OCI-LY1 (cell line): Measurements from ENCODE around the gene PCED1B.

ENCODE experiments used
- H2AFZ ChIP-seq: fragments of 200-600 bp; sonication (generic), shearing (Covaris generic); 2 replicates; pipeline ENCODE4 v1.6.0; 2014; ENCODE audit warnings: antibody characterized with exemption, mild to moderate bottlenecking, low read length
- H3F3A ChIP-seq: fragments of 200-600 bp; sonication (generic), shearing (Covaris generic); 2 replicates; pipeline ENCODE4 v1.6.0; 2014; ENCODE audit warnings: mild to moderate bottlenecking, antibody characterized with exemption, low read length, moderate library complexity; ENCODE audit not compliant: insufficient read depth
- H3K27ac ChIP-seq: fragments of 200-600 bp; sonication (generic); 2 replicates; pipeline ENCODE4 v1.5.1; 2014; ENCODE audit warnings: low read length, mixed run types, mild to moderate bottlenecking, low read depth; ENCODE audit not compliant: poor library complexity, severe bottlenecking
- H3K27me3 ChIP-seq: fragments of 200-600 bp; sonication (generic); 2 replicates; pipeline ENCODE4 v1.6.0; 2014; ENCODE audit warnings: antibody characterized with exemption, mild to moderate bottlenecking, low read length, moderate library complexity; ENCODE audit not compliant: insufficient read depth
- H3K36me3 ChIP-seq: fragments of 200-600 bp; sonication (generic); 2 replicates; pipeline ENCODE4 v1.6.1; 2014; ENCODE audit warnings: mild to moderate bottlenecking, antibody characterized with exemption, low read length, moderate library complexity, mixed read lengths; ENCODE audit not compliant: insufficient read depth
- H3K4me1 ChIP-seq: fragments of 200-600 bp; sonication (generic); 2 replicates; pipeline ENCODE4 v1.5.1; 2014; ENCODE audit warnings: mild to moderate bottlenecking, low read length, moderate library complexity; ENCODE audit not compliant: insufficient read depth, severe bottlenecking
- H3K4me2 ChIP-seq: fragments of 200-600 bp; sonication (generic), shearing (Covaris generic); 2 replicates; pipeline ENCODE4 v1.6.1; 2014; ENCODE audit warnings: low read length
- H3K4me3 ChIP-seq: fragments of 200-600 bp; sonication (generic); 2 replicates; pipeline ENCODE4 v1.5.1; 2014; ENCODE audit warnings: low read length, low read depth, mild to moderate bottlenecking, mixed read lengths; ENCODE audit not compliant: poor library complexity, severe bottlenecking
- H3K79me2 ChIP-seq: fragments of 200-600 bp; shearing (Covaris generic); 2 replicates; pipeline ENCODE4 v1.6.1; 2016; ENCODE audit warnings: mixed run types, low read length, mixed read lengths; ENCODE audit not compliant: insufficient read depth
- H3K9ac ChIP-seq: fragments of 200-600 bp; sonication (generic), shearing (Covaris generic); 2 replicates; pipeline ENCODE4 v1.6.1; 2014; ENCODE audit warnings: mild to moderate bottlenecking, low read length, mixed read lengths
- H3K9me2 ChIP-seq: fragments of 200-600 bp; sonication (generic), shearing (Covaris generic); 2 replicates; pipeline ENCODE4 v1.6.1; 2014; ENCODE audit warnings: low read depth, mild to moderate bottlenecking, low read length, mixed read lengths
- H3K9me3 ChIP-seq: fragments of 200-600 bp; shearing (Covaris generic); 2 replicates; pipeline ENCODE4 v1.6.1; 2014; ENCODE audit warnings: low read length, mixed read lengths
- H4K20me1 ChIP-seq: fragments of 200-600 bp; sonication (generic), shearing (Covaris generic); 2 replicates; pipeline ENCODE4 v1.6.0; 2016; ENCODE audit warnings: mild to moderate bottlenecking, low read length; ENCODE audit not compliant: insufficient read depth
- EZH2 ChIP-seq: fragments of 200-600 bp; sonication (generic), shearing (Covaris generic); IDR thresholded peaks from 2 replicates; pipeline ENCODE4 v1.8.0; 2017; ENCODE audit warnings: borderline replicate concordance, mixed run types, mild to moderate bottlenecking, antibody characterized with exemption, low read length, moderate library complexity, mixed read lengths
- TF ChIP-seq, protein P1 (sequence below): fragments of 200-600 bp; sonication (generic), shearing (Covaris generic); IDR thresholded peaks from 2 replicates; pipeline ENCODE4 v1.5.1; 2017; ENCODE audit warnings: mild to moderate bottlenecking, antibody characterized with exemption, low read length, moderate library complexity, mixed read lengths

Gene PCED1B

DNA sequence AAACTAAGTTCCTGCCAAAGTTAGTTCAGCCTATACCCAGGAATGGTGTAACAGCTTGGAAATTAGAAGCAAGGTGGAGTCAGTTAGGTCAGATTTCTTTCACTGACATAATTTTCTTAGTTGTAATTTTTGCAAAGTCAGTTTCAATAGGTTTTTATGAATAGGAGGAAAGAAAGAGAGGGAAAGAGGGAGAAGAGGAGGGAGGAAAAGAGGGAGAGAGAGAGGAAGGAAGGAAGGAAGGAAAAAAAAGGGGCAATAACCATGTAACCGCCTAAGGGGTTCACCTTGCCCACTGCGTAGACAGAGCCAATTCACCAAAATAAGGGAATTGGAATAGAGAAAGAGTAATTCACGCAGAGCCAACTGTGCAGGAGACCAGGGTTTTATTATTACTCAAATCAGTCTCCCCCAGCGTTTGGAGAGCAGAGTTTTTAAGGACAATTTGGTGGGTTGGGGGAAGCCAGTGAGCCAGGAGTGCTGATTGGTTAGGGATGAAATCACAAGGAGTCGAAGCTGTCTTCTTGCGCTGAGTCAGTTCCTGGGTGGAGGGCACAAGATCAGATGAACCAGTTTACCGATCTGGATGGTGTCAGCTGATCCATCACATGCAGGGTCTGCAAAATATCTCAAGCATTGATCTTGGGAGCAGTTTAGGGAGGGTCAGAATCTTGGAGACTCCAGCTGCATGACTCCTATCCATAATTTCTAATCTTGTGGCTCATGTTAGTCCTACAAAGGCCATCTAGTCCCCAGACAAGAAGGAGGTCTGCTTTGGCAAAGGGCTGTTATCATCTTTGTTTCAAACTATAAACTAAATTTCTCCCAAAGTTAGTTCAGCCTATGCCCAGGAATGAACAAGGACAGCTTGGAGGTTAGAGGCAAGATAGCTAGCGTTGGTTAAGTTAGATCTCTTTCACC, 126.4 kb downstream of the PCED1B start:
- H3K27me3 ChIP-seq, result no peaks in the 10 kb centered on the region
- H3K4me1 ChIP-seq, result peaks cover 44% of the 10 kb centered on the region
- H3K27ac ChIP-seq, result peak overlapping the region; percentile 96
- H3K4me2 ChIP-seq, result no peak overlapping the region
- peaks cover under 1% of the 10 kb centered on the region; the same call in 1 of the 2 replicates for H3K79me2 ChIP-seq
- no peaks in the 10 kb centered on the region for H3K9me2 ChIP-seq
- H2AFZ ChIP-seq, result no peak overlapping the region
- TF ChIP-seq, protein P1, sequence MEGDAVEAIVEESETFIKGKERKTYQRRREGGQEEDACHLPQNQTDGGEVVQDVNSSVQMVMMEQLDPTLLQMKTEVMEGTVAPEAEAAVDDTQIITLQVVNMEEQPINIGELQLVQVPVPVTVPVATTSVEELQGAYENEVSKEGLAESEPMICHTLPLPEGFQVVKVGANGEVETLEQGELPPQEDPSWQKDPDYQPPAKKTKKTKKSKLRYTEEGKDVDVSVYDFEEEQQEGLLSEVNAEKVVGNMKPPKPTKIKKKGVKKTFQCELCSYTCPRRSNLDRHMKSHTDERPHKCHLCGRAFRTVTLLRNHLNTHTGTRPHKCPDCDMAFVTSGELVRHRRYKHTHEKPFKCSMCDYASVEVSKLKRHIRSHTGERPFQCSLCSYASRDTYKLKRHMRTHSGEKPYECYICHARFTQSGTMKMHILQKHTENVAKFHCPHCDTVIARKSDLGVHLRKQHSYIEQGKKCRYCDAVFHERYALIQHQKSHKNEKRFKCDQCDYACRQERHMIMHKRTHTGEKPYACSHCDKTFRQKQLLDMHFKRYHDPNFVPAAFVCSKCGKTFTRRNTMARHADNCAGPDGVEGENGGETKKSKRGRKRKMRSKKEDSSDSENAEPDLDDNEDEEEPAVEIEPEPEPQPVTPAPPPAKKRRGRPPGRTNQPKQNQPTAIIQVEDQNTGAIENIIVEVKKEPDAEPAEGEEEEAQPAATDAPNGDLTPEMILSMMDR, result no peak
- no peak for TF ChIP-seq EZH2
- no peak overlapping the region for H3K9ac ChIP-seq
- peaks cover 4% of the 10 kb centered on the region; the same call in 1 of the 2 replicates for H3F3A ChIP-seq
- no peaks in the 10 kb centered on the region for H4K20me1 ChIP-seq
- H3K9me3 ChIP-seq, result no peaks in the 10 kb centered on the region
- H3K4me3 ChIP-seq, result no peak overlapping the region
- peaks cover 56% of the 10 kb centered on the region for H3K36me3 ChIP-seq

DNA sequence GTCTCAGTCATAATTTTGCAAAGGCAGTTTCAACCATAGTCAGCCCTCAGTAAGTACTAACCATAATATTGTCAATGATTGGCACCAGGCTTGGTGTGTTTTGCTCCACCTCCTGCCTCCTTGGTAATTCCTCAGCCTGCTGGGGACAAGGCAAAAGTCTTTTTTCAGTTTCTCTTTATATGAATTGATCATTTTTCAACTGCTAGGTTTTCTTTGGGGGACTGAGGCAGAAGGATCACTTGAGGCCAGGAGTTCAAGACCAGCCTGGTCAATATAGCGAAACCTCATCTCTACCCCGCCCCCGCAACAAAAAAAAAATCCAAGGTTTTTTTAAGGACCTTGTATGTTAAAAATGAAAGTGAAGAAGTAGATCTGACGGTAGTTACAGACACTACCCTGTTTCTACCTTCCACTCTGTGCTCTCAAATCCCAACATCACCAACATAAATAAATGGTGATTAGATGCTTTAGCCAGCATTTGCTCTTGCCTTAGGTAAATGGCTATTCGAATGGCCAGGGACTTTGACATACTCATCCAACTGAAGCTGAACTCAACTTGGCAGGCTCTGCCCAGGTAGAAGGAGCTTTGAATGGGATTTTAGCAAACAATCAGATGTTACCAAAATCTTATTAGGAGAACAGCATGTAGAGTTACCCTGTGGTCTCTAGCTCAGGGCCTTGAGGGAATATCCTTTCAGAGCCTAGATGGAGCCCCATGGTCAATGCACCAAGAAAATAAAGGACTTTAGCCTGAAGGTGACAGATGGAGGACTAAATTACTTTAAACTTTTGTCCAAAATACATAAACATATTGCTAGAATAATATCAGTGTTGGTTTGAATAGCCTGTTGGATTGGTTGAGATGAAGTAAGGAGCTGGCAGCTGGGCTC, 127.3 kb downstream of the PCED1B start:
- peaks cover 60% of the 10 kb centered on the region for H3K36me3 ChIP-seq
- TF ChIP-seq EZH2, result no peak
- TF ChIP-seq, protein P1, result no peak
- H3K4me3 ChIP-seq, result no peak overlapping the region
- no peaks in the 10 kb centered on the region for H3K9me2 ChIP-seq
- H4K20me1 ChIP-seq, result no peaks in the 10 kb centered on the region
- no peak overlapping the region; the same call in 1 of the 2 replicates for H3K9ac ChIP-seq
- peaks cover 52% of the 10 kb centered on the region for H3K4me1 ChIP-seq
- peaks cover 4% of the 10 kb centered on the region; the same call in 1 of the 2 replicates for H3K79me2 ChIP-seq
- peak overlapping the region; percentile 58; the same call in 1 of the 2 replicates for H3K4me2 ChIP-seq
- H3K9me3 ChIP-seq, result no peaks in the 10 kb centered on the region
- H3F3A ChIP-seq, result peaks cover 4% of the 10 kb centered on the region; the same call in 1 of the 2 replicates
- no peaks in the 10 kb centered on the region for H3K27me3 ChIP-seq
- no peak overlapping the region for H2AFZ ChIP-seq
- H3K27ac ChIP-seq, result peak overlapping the region; percentile 96

DNA sequence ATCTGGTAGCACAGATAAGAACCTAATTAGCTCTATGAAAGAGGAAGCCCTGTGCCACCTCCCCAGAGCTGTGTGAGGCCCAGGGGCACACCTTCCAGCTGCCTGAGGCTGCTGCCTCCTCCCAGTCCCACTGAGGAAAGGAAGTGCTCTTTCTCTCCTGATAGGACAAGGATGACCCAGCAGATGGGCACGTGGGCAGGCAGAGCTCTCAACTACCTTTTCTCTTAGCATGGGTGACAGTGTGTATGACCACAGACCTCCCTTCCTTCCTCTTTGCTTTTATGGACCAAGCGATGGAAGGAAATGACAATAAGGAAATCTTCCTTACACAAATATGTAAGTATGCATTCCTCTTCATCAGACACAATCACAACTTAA, 127.9 kb downstream of the PCED1B start:
- Histone ChIP-seq H3K9ac (peak overlapping the region; percentile 11; the same call in 1 of the 2 replicates), H4K20me1 (no peaks in the 10 kb centered on the region), H3K4me3 (no peak overlapping the region), H3K4me1 (peaks cover 58% of the 10 kb centered on the region), H3K4me2 (peak overlapping the region; percentile 58), H3K36me3 (peaks cover 60% of the 10 kb centered on the region), H3K27ac (peak overlapping the region; percentile 96), H3F3A (peaks cover 4% of the 10 kb centered on the region; the same call in 1 of the 2 replicates), H3K9me2 (no peaks in the 10 kb centered on the region), H3K79me2 (peaks cover 9% of the 10 kb centered on the region), H3K9me3 (no peaks in the 10 kb centered on the region), H2AFZ (no peak overlapping the region), H3K27me3 (no peaks in the 10 kb centered on the region)
- no peak for TF ChIP-seq EZH2
- TF ChIP-seq, protein P1, result no peak
